ENCODE data around the gene FKRP.

Gene FKRP

DNA sequence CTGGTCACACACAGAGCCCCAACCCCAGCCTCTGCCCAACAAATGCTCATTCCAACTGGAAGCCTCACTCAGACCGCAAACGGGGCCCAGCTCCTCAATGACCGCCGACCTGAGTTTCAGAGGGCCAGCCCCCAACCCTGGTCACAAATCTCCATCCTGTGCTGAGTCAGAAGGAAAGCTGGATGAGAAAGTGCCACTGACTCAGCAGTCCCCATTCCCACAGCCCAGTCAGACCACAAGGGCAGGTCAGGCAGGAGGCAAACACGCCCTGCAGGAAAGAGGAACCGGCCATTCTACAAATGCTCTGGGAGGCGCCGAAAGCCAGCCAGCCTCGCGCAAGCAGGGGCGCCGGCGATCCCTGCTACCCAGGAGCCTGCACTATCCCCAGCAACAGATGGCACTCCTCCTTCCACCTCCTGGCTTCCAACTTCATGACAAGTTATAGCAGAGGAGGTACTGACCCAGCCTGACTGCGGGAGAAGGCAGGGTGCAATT is 14.8 kb upstream of the FKRP start:
- DNase-seq (ENCODE audit: extremely low read depth in 1 of 2, low read depth in 1 of 2), result no peak

GRCh38 chr19:46731584-46731983 is 14.3 kb upstream of the FKRP start:
- DNase-seq (ENCODE audit: extremely low read depth in 1 of 2, low read depth in 1 of 2), result no peak

- DNase-seq (ENCODE audit: extremely low read depth in 1 of 2, low read depth in 1 of 2), result no peak
Observed at GRCh38 chr19:46732172-46732938, 13.5 kb upstream of the FKRP start.

DNA sequence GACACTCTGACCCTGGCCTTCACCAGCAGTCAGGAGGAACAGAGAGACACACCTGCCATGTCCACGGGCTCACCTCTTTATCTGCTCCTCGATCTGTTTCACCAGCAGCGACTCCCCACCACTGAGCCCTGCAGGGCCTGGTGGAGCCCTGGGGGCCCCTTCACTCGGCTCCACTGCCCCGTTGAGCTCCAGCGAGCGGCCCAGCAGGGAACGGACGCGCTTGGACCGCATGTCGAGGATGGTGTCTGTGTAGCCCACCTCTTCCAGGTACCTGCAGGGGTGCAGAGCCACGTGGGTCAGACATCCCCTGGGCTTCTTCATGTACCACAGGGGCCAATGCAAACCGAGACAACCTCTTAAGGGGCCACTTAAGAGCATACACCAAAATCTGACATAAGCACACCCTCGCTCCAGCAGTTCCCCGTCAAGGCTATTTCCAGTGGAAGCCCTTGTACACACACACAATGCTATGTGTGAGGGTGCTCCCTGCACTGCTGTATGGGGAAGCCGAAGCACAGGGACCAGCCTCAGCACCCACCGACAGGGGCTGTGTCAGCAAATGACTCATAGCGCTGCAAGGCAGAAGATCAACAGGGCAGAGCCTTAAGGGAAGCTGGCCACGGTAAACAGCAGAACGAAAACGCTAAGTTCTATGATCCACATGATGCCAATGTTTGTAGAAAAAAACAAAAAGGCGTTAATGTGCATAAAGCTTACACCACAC is 12.7 kb upstream of the FKRP start:
- DNase-seq (ENCODE audit: extremely low read depth in 1 of 2, low read depth in 1 of 2), result no peak

- DNase-seq (ENCODE audit: extremely low read depth in 1 of 2, low read depth in 1 of 2), result no peak
Observed at GRCh38 chr19:46733690-46734292, 12.1 kb upstream of the FKRP start.

DNA sequence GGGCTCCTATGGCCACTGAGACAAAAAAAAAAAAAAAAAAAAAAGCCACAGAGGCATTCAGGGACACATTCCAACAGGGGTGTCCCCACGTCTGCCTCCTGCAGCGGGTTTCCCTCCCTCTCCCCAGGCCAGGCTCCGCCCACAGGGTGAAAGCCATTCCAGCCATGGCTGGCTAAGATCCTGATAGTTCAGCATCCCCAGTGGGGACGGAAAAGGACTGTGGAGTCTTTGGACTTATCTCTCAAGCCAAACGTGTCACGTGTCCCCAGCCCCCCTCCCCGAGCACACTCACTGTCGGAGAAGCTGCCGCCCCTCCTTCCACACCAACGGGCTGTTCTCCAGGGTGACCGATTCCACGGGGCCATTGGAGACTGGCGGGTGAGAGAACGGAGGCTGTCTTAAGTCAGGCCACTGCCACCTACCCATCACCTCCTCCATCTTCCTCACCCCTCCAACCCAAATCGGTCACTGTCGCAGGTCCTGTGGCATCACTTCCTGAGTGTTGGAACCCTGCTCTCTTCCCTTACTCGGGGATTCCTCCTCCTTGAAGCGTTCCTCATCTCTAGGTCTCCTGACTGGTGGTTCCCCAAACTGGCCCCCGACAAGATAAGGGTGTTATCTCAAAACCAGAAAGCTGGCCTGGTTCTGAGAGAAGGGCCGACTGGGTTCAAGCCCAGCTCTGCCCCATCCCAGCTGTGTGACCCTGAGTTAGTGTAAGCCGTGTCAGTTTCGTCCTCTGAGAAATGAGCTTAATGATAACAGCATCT is 9.1 kb upstream of the FKRP start:
- DNase-seq (ENCODE audit: extremely low read depth in 1 of 2, low read depth in 1 of 2), result no peak

DNA sequence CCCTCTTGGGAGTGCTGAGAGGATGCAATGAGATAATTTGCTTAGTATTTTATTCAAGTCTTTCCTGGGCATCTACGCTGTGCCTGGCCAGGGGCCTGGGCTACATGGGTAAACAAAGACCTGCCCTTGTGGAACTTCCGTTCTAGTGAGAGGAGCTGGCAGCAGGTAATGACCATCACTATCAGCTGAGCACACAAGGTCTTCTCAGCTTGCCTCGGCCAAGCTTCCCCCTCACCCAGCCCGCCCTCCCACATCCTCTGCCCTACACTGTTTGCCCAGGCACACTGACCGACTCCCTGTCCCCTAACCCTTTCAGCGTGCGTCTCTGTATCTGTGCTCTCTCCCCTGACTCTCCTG is 8.6 kb upstream of the FKRP start:
- DNase-seq (ENCODE audit: extremely low read depth in 1 of 2, low read depth in 1 of 2), result no peak

- DNase-seq (ENCODE audit: extremely low read depth in 1 of 2, low read depth in 1 of 2), result no peak
Observed at GRCh38 chr19:46737761-46738171, 8.1 kb upstream of the FKRP start.

GRCh38 chr19:46739290-46739771 is 6.5 kb upstream of the FKRP start:
- DNase-seq (ENCODE audit: extremely low read depth in 1 of 2, low read depth in 1 of 2), result no peak

GRCh38 chr19:46741447-46741846 is 4.4 kb upstream of the FKRP start:
- DNase-seq (ENCODE audit: extremely low read depth in 1 of 2, low read depth in 1 of 2), result no peak

DNA sequence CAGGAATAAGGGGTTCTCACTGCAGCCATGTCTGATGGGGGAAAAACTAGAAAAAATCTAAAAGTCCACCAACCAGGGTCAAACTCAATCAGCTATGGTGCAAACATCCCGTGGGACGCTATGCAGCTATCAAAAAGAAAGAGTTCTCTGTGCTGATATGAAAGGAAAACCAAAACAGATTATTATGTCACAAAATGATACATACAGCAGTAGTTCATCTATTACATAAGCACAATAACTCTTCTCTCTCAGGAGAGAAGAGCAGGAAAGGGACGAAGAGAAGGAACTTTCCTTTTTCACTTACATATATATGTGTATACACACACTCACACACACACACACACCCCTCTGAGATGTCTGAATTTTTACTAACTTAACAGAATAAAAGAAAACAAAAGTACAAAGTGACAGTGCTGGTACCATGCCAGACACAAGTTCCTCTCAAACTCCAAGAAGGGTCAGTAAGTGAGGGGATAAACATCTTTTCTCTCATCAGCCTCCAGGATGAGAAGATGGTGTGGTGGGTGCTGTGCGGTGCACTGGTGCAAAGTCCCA is 2.9 kb upstream of the FKRP start:
- DNase-seq (ENCODE audit: extremely low read depth in 1 of 2, low read depth in 1 of 2), result no peak

GRCh38 chr19:46744005-46744691 is 1.7 kb upstream of the FKRP start:
- no peak for DNase-seq (ENCODE audit: extremely low read depth in 1 of 2, low read depth in 1 of 2)

- no peak for DNase-seq (ENCODE audit: extremely low read depth in 1 of 2, low read depth in 1 of 2)
Observed at GRCh38 chr19:46745030-46745429, 827 bp upstream of the FKRP start.

- DNase-seq (ENCODE audit: extremely low read depth in 1 of 2, low read depth in 1 of 2), result no peak
Observed at GRCh38 chr19:46746281-46747057, 612 bp downstream of the FKRP start, which contains the start of gene STRN4. STRN4 (minus strand) TSS chr19:46746450; CDS start chr19:46746430, 20 bp downstream.

DNA sequence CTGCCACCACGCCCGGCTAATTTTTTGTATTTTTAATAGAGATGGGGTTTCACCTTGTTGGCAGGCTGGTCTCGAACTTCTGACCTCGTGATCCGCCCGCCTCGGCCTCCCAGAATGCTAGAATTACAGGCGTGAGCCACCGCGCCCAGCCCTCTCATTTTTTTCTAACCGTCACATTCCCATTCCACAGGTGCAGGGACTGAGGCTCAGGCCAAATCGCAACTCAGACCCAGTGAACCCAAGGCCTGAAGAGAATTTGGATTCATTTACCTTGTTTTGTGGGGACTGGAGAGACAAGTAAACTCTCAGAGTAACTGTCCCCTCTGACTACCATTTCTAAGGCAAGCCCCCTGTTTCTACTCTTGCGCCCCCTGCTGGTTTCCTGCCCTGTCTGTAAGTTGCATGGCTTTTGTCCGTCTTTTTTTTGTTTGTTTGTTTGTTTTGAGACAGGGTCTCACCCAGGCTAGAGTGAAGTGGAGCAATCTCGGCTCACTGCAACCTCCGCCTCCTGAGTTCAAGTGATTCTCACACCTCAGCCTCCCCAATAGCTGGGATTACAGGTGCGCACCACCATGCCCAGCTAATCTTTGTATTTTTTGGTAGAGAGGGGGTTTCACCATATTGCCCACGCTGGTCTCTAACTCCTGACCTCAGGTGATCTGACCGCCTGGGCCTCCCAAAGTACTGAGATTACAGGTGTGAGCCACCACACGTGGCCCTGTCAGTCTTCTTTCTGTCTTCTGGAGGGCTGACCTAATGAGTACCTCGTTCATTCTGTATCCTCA is 2.7 kb downstream of the FKRP start:
- peak in 1 of 2 donors; percentile 68 for DNase-seq (ENCODE audit: extremely low read depth in 1 of 2, low read depth in 1 of 2)

DNA sequence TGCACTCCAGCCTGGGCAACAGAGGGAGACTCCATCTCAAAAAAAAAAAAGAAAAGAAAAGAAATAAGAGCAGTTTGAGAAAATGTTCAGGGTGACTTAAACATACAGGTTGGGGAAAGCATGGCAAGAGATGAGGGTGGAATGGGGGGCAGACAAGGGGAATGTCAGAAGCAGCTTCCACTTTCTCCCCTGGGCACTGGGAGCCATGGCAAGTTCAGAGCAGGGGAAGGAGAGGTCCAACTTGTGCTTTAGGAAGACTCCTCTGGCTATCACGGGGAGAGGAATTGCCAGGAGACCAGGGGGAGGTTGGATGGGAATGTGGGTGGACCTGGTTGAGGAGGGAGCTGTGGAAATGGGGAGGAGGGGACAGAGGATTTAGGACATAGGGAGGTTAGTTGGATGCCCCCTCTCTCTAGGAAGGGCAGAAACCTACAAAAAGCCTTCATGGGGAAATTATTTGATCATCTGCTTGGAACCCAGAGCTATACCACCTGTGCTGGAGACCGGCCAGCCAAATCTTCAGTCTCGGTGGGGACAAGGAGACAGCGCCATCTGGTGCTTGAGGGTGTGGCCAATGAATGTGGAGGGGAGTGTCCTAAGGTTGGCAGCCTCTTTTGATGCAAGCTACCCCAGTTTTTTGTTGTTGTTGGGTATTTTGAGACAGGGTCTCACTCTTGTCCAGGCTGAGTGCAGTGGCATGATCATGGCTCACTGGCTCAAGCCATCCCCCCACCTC is 7.7 kb downstream of the FKRP start:
- DNase-seq (ENCODE audit: extremely low read depth in 1 of 2, low read depth in 1 of 2), result peak in 1 of 2 donors; percentile 50

DNA sequence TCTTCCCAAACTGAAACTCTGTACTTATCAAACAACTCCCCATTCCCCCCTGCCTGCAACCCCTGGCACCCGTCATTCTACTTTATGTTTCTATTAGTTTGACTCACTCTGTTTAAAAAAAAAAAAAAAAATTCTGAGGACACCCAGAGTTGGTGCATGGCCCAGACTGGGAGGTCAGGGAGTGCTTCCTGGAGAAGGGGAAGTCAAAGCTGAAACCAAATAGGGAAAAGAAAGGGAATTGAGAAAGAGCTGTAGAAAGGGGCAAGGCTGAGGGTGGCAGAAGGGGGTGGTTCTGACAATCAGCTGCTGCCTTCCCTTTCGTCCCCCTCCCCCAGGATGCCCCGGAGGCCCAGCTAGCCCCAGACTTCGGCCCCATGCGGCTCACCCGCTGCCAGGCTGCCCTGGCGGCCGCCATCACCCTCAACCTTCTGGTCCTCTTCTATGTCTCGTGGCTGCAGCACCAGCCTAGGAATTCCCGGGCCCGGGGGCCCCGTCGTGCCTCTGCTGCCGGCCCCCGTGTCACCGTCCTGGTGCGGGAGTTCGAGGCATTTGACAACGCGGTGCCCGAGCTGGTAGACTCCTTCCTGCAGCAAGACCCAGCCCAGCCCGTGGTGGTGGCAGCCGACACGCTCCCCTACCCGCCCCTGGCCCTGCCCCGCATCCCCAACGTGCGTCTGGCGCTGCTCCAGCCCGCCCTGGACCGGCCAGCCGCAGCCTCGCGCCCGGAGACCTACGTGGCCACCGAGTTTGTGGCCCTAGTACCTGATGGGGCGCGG is 9.4 kb downstream of the FKRP start:
- DNase-seq (ENCODE audit: extremely low read depth in 1 of 2, low read depth in 1 of 2), result no peak
